NT2/D1 (cell line): Measurements from ENCODE around the gene OGFOD2.

Experiments used
- SUZ12 ChIP-seq: IDR thresholded peaks from 2 replicates; pipeline ENCODE4 v1.6.1; 2011; ENCODE audit not compliant: insufficient read length, insufficient read depth; ENCODE audit errors: extremely low read depth
- YY1 ChIP-seq: IDR thresholded peaks from 2 replicates; pipeline ENCODE4 v1.6.1; 2011; ENCODE audit not compliant: insufficient read length, insufficient read depth
- ZNF274 ChIP-seq: IDR thresholded peaks from 2 replicates; pipeline ENCODE4 v1.6.1; 2011; ENCODE audit warnings: mild to moderate bottlenecking, low read depth, low read length

GRCh38 chr12:122958198-122958888, 16.7 kb upstream of the OGFOD2 start:
- TF ChIP-seq YY1 (no peak), SUZ12 (no peak), ZNF274 (no peak)
